ENCODE results near the gene TBCK.
"Not testable (repeated sequence)": the region's sequence is repeated elsewhere in the genome, so short reads cannot be mapped to it uniquely, and the experiment has no call there.

Gene TBCK

DNA sequence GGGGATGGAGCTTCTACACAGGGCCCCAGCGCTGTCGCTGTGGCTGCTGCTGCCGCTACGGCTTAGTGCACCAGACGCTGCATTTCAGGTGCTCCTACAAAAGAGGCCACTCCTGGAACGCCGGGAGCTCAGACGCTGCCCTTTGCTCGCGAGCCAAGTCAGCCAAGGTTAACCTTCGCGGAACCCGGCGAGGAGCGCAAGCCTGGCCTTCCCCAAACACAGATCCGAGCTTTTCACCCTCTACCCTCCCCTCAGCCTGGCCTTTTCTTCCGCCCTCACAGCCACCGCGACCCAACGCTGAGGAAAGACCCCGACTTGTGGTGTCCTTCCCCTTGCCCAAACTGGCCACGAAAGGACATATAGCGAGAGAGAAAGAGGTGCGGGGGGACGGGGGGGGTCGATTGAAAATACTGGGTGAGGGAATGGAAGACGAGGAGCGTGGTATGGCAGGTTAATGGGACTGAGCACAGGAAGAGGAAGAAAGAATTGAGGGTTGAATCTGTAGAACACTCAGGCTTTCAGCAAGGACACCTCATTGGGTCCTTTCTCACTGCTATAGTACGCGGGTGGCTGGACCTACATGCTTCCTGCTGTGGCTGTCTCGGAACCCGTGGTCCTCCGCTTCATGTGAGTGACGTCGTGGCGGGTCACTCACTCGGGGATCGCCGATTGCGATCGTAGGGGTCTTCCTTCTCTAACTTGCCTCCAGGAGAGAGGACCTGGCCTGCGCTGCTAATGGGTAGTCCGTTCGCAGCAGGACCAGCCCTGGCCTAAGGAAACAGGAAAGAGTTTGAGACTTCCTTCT lies at the start of gene TBCK, which contains the start of gene AIMP1:
TBCK (minus strand) TSS at position 242 of the 805 bp plus-strand sequence. CDS start 7,249 bp downstream, outside the sequence.
AIMP1 (plus strand) TSS at position 583 of the 805 bp plus-strand sequence. CDS start 8,460 bp downstream, outside the sequence.
- DNase-seq = peak; percentile 94

DNA sequence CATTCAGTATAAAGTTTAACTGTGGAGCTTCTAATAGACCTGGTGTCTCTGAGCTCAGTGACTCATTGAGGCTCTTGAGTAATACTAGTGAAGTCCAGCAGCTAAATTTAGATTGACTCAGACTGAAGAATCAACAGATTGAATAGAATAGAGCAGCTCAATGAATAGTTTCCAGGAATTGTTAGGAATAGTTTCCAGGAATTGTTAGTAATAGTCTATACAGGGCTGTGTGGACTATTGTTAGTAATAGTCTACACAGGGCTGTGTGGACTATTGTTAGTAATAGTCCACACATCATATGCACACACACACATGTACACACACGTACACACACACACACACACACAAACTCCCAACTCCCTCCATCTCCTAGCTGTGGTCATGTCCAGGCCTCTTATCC lies 49.6 kb upstream of the TBCK start:
- no peak for DNase-seq

GRCh38 chr4:106364282-106364681 lies 48.3 kb upstream of the TBCK start:
- no peak for DNase-seq

DNA sequence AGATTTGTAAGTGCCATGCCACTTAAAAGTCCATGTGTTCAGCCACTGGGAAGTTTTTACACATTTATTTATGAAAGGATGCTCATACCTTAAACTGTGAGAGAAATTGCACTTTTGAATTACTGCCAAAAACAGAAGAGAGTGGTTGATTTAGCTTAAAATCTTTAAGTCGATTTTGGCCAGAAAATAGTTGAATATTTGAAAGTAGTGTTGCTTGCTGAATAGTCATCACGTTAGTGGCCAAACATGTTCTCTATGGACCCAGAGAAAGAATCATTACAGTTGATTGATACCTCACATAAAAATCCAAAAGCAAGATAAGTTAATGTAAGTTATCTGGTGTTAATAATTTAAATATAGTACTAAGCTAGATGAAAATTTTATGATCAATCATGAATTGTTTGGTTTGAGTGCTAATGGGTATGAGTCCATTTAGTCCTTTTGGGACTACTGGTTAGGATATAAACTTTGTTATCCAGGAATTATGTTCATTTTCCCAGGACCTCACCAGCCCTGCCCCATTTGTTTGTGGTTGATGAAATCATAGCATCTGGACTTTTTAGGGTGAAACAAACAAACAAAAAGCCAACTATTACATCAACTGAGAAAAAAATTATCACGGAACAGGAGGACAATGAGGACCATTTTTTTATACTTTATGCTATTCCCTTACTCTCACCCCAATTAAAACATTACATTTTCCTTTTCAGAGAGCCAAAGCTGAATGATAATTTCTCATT lies 46.2 kb upstream of the TBCK start:
- DNase-seq = no peak

DNA sequence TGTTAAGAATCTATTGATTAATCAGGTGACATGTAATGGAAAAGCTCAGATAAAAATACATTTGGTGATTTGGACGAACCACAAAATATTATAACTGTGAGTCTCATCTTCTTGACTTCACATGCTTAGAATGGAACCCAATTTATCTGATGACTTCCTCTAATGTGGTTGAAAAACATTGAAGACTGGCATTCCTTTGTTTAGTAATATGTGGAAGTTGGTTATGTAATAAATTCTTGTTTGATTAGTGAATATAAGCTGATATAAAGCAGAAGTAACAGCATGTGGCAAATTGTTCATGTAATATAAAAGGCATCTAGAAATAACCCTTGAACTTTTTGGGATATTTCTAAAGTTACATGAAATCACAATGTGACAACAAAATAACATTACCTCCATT lies 42.9 kb upstream of the TBCK start:
- DNase-seq = no peak

DNA sequence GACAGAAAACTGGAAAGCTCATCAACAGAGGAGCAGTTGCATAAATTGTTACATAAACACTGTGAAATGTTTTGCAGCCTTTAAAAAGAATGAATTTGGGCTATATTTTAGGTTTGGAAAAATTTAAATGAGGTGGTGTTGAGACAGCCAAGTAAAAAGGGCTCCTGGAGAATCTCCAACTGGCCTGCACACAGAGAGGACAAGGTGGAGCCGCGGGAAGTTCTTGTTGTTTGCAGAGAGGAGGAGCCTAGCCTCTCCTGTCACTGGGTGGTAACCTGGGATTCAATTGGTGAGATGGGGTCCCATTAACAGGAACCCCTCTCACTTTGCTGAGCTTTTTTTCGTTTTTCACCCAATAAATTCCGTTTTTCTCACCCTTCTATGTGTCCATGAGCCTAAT lies 39.2 kb upstream of the TBCK start:
- DNase-seq = no peak

DNA sequence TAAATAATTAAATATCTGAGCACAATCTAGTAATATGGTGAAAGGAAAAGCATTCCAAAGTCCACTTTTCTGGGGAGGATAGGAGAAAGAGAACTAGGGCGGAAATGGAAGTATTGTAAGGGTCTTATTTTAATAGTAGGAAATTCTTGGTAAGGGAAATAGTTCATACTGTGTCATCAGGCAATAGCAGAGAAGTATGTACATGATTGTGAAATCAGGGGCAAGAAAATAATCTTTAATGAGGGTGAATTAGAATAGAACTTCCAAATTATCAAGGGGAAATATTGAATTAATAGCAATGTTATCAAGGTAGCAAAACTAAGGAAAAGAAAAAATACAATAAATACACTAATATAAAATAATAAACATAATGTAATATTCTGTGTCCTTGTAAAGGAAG lies 37.8 kb upstream of the TBCK start:
- DNase-seq = no peak

DNA sequence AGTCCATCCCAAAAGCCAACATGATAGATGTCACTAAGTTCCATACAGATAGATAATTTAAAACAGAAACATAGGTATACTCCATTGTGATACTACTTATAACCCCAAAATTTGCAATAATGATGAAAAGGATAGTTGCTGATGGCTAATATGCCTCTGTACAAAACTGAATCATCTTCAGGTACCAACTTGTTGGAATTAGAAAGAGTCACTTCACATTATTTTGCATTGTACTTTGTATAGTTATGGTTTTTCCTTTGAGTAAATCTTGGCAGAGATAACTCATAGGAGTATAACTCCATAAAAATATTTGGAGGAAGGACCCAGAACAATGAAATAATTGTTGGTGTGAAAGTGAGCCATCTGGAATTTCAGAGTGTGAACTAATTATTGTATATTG lies 35.0 kb upstream of the TBCK start:
- DNase-seq = no peak

GRCh38 chr4:106347167-106347566 lies 31.2 kb upstream of the TBCK start:
- no peak for DNase-seq

DNA sequence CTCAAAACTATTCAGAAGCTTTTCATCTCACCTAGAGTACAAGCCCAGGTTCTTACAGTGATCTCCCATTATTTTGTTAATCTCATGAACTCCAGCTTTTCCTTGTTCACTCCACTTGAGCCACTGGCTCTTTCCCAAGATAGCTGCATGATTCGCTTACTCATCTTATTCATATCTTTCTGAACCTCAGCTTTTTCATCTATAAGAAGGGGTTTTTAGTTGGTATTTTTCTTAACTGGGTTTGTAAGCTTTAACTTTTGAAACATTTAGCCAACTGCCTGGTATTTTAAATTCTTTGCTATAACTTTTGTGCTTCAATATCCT lies 28.6 kb upstream of the TBCK start:
- DNase-seq = no peak

DNA sequence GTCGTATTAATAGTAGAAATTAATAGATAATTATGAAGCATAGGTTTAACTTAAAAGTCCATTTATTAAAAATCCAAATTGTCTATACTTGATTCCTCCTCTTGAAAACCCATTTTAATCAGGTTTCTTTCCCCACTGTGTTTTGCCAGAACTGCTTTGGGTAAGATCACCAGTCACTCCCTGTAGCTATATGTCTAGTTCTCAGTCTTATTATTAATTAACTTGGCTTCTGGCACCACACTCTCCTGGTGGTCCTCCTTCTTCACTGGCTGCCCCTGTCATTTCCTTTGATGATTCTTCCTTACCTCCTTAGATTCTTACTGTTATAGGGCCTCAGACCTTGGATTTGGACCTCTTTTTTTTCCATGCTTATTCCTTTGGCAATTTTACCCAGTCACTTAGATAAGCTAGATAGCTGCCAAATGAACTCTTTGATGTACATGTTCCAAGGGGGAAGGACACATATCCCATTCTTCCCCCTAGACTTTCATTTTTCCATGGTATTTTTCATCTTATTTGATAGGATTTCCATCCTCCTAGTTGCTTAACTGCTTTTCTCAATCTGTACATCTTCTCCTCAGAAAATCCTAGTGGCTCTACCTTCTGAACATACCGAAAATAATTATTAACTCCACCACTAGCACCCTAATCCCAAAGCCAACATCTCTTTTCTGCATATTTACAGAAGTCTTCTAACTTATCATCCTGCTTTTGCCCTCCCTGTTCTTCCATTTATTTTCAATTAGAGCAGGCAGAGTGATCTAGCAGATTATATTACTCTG lies 28.0 kb upstream of the TBCK start:
- DNase-seq = no peak

GRCh38 chr4:106340774-106341173 lies 24.8 kb upstream of the TBCK start:
- DNase-seq = no peak

- no peak for DNase-seq
Measured at GRCh38 chr4:106339431-106339830, 23.4 kb upstream of the TBCK start.

DNA sequence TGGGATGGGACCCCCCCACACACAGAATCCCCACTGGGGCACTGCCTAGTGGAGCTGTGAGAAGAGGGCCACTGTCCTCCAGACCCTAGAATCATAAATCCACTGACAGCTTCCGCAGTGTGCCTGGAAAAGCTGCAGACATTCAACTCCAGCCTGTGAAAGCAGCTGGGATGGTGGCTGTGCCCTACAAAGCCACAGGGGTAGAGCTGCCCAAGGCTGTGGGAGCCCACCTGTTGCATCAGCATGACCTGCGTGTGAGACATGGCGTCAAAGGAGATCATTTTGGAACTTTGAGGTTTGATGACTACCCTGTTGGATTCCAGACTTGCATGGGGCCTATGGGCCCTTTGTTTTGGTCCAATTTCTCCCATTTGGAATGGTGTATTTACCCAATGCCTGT lies 22.7 kb upstream of the TBCK start:
- no peak for DNase-seq

- DNase-seq = no peak
Measured at GRCh38 chr4:106337916-106338315, 21.9 kb upstream of the TBCK start.

DNA sequence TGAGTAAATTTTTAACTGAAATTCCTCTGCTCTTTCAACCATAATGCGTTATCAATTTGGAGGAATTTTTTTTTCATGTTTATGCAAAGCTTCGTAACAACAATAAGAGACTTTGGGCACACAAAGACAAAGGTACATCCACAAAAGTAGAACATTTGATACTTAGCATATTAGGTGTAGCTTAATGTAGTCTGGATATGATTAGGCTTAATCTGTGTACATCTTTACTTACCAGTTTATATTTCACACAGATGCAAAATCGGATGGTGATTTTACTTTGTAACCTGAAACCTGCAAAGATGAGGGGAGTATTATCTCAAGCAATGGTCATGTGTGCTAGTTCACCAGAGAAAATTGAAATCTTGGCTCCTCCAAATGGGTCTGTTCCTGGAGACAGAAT lies 20.6 kb upstream of the TBCK start:
- no peak for DNase-seq

GRCh38 chr4:106334741-106335470 lies 18.9 kb upstream of the TBCK start:
- DNase-seq = no peak

DNA sequence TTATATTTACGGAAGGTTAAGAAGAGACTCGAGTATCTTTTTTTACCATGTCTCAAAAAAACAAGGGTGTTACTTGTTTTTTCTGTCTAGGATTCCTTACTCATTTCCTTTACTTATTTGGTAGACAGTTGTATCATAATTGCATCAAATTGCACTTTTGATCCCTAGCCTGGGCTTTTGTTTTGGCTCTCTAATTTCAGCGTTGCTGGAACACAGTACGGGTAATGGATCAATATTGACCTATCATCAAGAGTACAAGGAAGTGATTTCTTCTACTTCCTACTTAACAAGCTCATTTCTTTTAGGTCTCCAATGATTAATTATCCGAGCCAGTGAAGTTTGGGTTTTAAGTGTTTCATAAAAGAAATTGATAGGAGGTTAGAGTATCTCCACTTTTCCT lies 17.2 kb upstream of the TBCK start:
- no peak for DNase-seq

DNA sequence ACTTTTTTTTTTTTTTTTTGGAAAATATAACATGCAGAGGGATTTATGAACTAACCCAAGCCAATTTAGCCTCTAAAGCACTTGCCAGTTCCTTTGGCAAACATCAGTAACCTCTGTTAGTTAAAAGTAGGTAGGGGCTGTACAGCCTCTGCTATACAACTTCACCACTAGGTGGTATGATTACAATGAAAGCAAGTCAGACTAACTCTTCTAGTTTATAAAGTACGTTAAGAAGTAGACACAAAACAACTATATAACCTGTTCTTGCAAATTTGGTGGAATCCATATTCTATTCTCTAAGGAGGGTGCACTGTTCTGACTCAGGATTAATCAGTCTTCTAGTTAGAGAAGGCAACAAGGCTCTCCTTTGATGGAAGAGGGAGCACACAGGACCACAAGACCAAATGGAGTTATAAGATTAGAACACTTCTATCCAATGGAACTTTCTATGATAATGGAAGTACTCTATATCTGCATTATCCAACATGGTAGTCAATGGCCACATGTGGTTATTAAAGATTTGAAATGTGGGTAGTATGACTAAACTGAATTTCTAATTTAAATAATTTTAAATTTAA lies 13.1 kb upstream of the TBCK start:
- peak; percentile 32 for DNase-seq

- no peak for DNase-seq
Measured at GRCh38 chr4:106325800-106326199, 9.8 kb upstream of the TBCK start.

DNA sequence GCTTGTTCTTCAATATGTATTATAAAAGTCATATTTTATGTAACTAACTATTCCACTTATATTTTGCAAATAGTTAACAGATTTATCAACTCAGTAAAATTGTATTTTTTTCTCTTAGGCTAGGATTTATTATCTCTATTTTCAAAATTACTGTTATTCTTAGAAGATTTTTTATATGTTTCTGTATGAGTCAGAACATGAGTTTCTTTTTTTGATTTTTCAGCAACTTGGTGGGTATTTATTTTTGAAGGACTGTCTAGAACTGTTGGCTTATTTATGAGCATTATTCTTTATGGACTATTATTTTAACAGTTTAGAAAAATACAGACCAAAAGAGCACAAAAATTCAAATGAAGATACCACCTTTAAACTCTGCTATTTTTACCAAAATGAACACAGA lies 7.1 kb upstream of the TBCK start:
- no peak for DNase-seq

DNA sequence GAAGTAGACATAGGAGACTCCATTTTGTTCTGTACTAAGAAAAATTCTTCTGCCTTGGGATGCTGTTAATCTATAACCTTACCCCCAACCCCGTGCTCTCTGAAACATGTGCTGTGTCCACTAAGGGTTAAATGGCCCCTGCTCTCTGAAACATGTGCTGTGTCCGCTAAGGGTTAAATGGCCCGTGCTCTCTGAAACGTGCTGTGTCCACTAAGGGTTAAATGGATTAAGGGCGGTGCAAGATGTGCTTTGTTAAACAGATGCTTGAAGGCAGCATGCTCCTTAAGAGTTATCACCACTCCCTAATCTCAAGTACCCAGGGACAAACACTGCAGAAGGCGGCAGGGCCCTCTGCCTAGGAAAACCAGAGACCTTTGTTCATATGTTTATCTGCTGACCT lies 5.8 kb upstream of the TBCK start:
- DNase-seq = not testable (repeated sequence)

DNA sequence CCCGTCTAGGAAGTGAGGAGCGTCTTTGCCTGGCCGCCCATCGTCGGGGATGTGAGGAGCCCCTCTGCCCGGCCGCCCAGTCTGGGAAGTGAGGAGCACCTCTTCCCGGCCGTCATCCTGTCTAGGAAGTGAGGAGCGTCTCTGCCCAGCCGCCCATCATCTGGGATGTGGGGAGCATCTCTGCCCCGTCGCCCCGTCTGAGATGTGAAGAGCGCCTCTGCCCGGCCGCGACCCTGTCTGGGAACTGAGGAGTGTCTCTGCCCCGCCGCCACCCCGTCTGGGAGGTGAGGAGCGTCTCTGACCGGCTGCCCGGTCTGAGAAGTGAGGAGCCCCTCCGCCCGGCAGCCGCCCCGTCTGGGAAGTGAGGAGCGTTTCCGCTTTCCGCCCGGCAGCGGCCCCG lies 5.2 kb upstream of the TBCK start:
- not testable (repeated sequence) for DNase-seq
